ENCODE data around the gene CABLES1.

Gene CABLES1

GRCh38 chr18:23159344-23159743 is 24.1 kb downstream of the CABLES1 start:
- peak overlapping the region in 7 of 21 experiments; percentile 11 to 71 (median 47) for H3K27ac ChIP-seq
- no peak overlapping the region for H3K4me3 ChIP-seq

GRCh38 chr18:23162473-23162872 is 27.2 kb downstream of the CABLES1 start:
- Histone ChIP-seq H3K27ac (no peak overlapping the region), H3K4me3 (no peak overlapping the region)

GRCh38 chr18:23163786-23164533 is 28.7 kb downstream of the CABLES1 start:
- Histone ChIP-seq H3K27ac (no peak overlapping the region), H3K4me3 (no peak overlapping the region)

GRCh38 chr18:23165271-23166068 is 30.2 kb downstream of the CABLES1 start:
- H3K4me3 ChIP-seq, result no peak overlapping the region
- no peak overlapping the region for H3K27ac ChIP-seq

GRCh38 chr18:23166891-23167541 is 31.7 kb downstream of the CABLES1 start:
- Histone ChIP-seq H3K4me3 (no peak overlapping the region), H3K27ac (no peak overlapping the region)

GRCh38 chr18:23169673-23170044 is 34.4 kb downstream of the CABLES1 start:
- no peak overlapping the region for H3K27ac ChIP-seq

GRCh38 chr18:23170137-23170536 is 34.9 kb downstream of the CABLES1 start:
- Histone ChIP-seq H3K4me3 (no peak overlapping the region), H3K27ac (no peak overlapping the region)

More at GRCh38 chr18:23169673-23170044, 34.4 kb downstream of the CABLES1 start:
- no peak overlapping the region for H3K4me3 ChIP-seq

GRCh38 chr18:23171581-23172156 is 36.4 kb downstream of the CABLES1 start:
- Histone ChIP-seq H3K4me3 (no peak overlapping the region), H3K27ac (peak overlapping the region in 1 of 21 experiments; percentile 31)

- Histone ChIP-seq H3K4me3 (no peak overlapping the region), H3K27ac (peak overlapping the region in 1 of 21 experiments; percentile 38)
Observed at GRCh38 chr18:23172591-23173380, 37.5 kb downstream of the CABLES1 start.

GRCh38 chr18:23173912-23174311 is 38.6 kb downstream of the CABLES1 start:
- H3K27ac ChIP-seq, result peak overlapping the region in 2 of 21 experiments; percentile 17 to 24

GRCh38 chr18:23176701-23177432 is 41.6 kb downstream of the CABLES1 start:
- Histone ChIP-seq H3K27ac (no peak overlapping the region), H3K4me3 (no peak overlapping the region)

More at GRCh38 chr18:23173912-23174311, 38.6 kb downstream of the CABLES1 start:
- no peak overlapping the region for H3K4me3 ChIP-seq

- Histone ChIP-seq H3K4me3 (no peak overlapping the region), H3K27ac (no peak overlapping the region)
Observed at GRCh38 chr18:23177433-23178072, 42.3 kb downstream of the CABLES1 start.

- Histone ChIP-seq H3K27ac (no peak overlapping the region), H3K4me3 (no peak overlapping the region)
Observed at GRCh38 chr18:23178201-23178600, 42.9 kb downstream of the CABLES1 start.

GRCh38 chr18:23178661-23179081 is 43.4 kb downstream of the CABLES1 start:
- H3K4me3 ChIP-seq, result no peak overlapping the region
- H3K27ac ChIP-seq, result no peak overlapping the region

GRCh38 chr18:23179416-23179815 is 44.1 kb downstream of the CABLES1 start:
- Histone ChIP-seq H3K27ac (peak overlapping the region in 2 of 21 experiments; percentile 26 to 32), H3K4me3 (no peak overlapping the region)

- no peak overlapping the region for H3K4me3 ChIP-seq
- H3K27ac ChIP-seq, result no peak overlapping the region
Observed at GRCh38 chr18:23181547-23181946, 46.3 kb downstream of the CABLES1 start.

- Histone ChIP-seq H3K27ac (no peak overlapping the region), H3K4me3 (no peak overlapping the region)
Observed at GRCh38 chr18:23182606-23183005, 47.3 kb downstream of the CABLES1 start.
